CD14-positive monocyte (primary cell): ENCODE results near the gene RASGRP1. TPM values are rescaled to one million over a fixed set of nuclear protein-coding genes. Genes with fewer than 3 reads are reported as not detected.

Experiments used
- DNase-seq, 3 donors: peaks; one replicate each; pipeline ENCODE4 v3.0.0-alpha.2; 2011 to 2022
- H2AFZ ChIP-seq: 2 replicates; pipeline ENCODE4 v1.6.0; 2012; ENCODE audit warnings: mild to moderate bottlenecking, low read depth, low read length, inconsistent platforms; ENCODE audit not compliant: insufficient read depth, poor library complexity, severe bottlenecking
- H3K27ac ChIP-seq, 2 donors: 1 replicate in 1 of 2; 2 replicates in 1 of 2; pipeline ENCODE4 v1.5.1; 2012 to 2013; ENCODE audit warnings: low read length in 2 of 2, control low read depth in 1 of 2, inconsistent platforms in 1 of 2, low read depth in 1 of 2, mild to moderate bottlenecking in 1 of 2
- H3K27me3 ChIP-seq, 2 donors: one replicate each; pipeline versions ENCODE4 v1.6.0 to v1.6.1; 2011 to 2013; ENCODE audit warnings: low read length in 2 of 2; ENCODE audit not compliant: control insufficient read depth in 2 of 2, insufficient read depth in 2 of 2
- H3K36me3 ChIP-seq, 2 donors: replicated peaks in 1 of 2; 1 replicate in 1 of 2; 2 replicates in 1 of 2; pipeline versions ENCODE4 v1.5.1 to v1.6.1; 2012 to 2013; ENCODE audit warnings: low read length in 2 of 2, control low read depth in 1 of 2, inconsistent platforms in 1 of 2, mild to moderate bottlenecking in 1 of 2; ENCODE audit not compliant: insufficient read depth in 2 of 2, control insufficient read depth in 1 of 2
- H3K4me1 ChIP-seq, 2 donors: 1 replicate in 1 of 2; 2 replicates in 1 of 2; pipeline versions ENCODE4 v1.5.1 to v1.6.1; 2012 to 2013; ENCODE audit warnings: low read length in 2 of 2, control low read depth in 1 of 2, inconsistent platforms in 1 of 2, mild to moderate bottlenecking in 1 of 2, moderate library complexity in 1 of 2; ENCODE audit not compliant: insufficient read depth in 2 of 2, control insufficient read depth in 1 of 2
- H3K4me2 ChIP-seq: replicated peaks from 2 replicates; pipeline ENCODE3; 2012; ENCODE audit warnings: low read length, moderate library complexity, mild to moderate bottlenecking; ENCODE audit not compliant: poor library complexity, severe bottlenecking; ENCODE audit errors: extremely low read depth
- H3K4me3 ChIP-seq, 3 experiments: fragments of 200-600 bp in 1 of 3; sonication (generic) in 1 of 3; replicated peaks in 1 of 3; 1 replicate in 2 of 3; 2 replicates in 1 of 3; pipeline ENCODE4 v1.5.1; 2011 to 2013; ENCODE audit warnings: low read length in 3 of 3, mild to moderate bottlenecking in 3 of 3, control low read depth in 2 of 3, low read depth in 2 of 3, inconsistent platforms in 1 of 3, moderate library complexity in 1 of 3
- H3K79me2 ChIP-seq: 2 replicates; pipeline ENCODE4 v1.6.0; 2012; ENCODE audit warnings: mild to moderate bottlenecking, control low read depth, inconsistent platforms, low read length, moderate library complexity; ENCODE audit not compliant: insufficient read depth
- H3K9ac ChIP-seq: 2 replicates; pipeline ENCODE4 v1.6.0; 2017; ENCODE audit warnings: low read length, mild to moderate bottlenecking; ENCODE audit not compliant: insufficient read depth, poor library complexity, severe bottlenecking
- H3K9me3 ChIP-seq, 2 donors: replicated peaks in 1 of 2; 1 replicate in 1 of 2; 2 replicates in 1 of 2; pipeline versions ENCODE4 v1.5.1 to v1.6.1; 2012 to 2013; ENCODE audit warnings: low read length in 2 of 2, control low read depth in 1 of 2; ENCODE audit not compliant: control insufficient read depth in 1 of 2, insufficient read depth in 1 of 2
- H4K20me1 ChIP-seq: 2 replicates; pipeline ENCODE4 v1.6.0; 2012; ENCODE audit warnings: mild to moderate bottlenecking, low read length, control low read depth, moderate library complexity; ENCODE audit not compliant: insufficient read depth
- H3K27ac Mint-ChIP-seq, 7 donors: one replicate each; pipeline ENCODE4 v1.8.0; 2020; ENCODE audit warnings: mild to moderate bottlenecking in 7 of 7, mixed read lengths in 7 of 7, moderate library complexity in 6 of 7, inconsistent platforms in 2 of 7
- H3K27me3 Mint-ChIP-seq, 3 donors: one replicate each; pipeline ENCODE4 v1.8.0; 2021 to 2022; ENCODE audit warnings: low read depth in 3 of 3, mild to moderate bottlenecking in 3 of 3, mixed read lengths in 3 of 3, moderate library complexity in 3 of 3, inconsistent platforms in 1 of 3
- H3K36me3 Mint-ChIP-seq, 2 donors: one replicate each; pipeline ENCODE4 v1.8.0; 2020; ENCODE audit warnings: mixed read lengths in 2 of 2, inconsistent platforms in 1 of 2, mild to moderate bottlenecking in 1 of 2
- H3K4me1 Mint-ChIP-seq: one replicate; pipeline ENCODE4 v1.8.0; 2020; ENCODE audit warnings: mild to moderate bottlenecking, mixed read lengths
- H3K4me3 Mint-ChIP-seq, 2 donors: one replicate each; pipeline ENCODE4 v1.8.0; 2020; ENCODE audit warnings: mild to moderate bottlenecking in 2 of 2, mixed read lengths in 2 of 2, moderate library complexity in 1 of 2
- H3K9me3 Mint-ChIP-seq, 7 donors: one replicate each; pipeline ENCODE4 v1.8.0; 2020 to 2022; ENCODE audit warnings: mixed read lengths in 7 of 7, mild to moderate bottlenecking in 6 of 7, moderate library complexity in 6 of 7, inconsistent platforms in 2 of 7
- CTCF ChIP-seq: fragments of 200-600 bp; IDR thresholded peaks from one replicate; pipeline ENCODE4 v1.8.0; 2022; ENCODE audit warnings: antibody characterized with exemption, mild to moderate bottlenecking
- WGBS: methylation state at CpG from one replicate; pipeline ENCODE4 v1.1.5; 2013; ENCODE audit warnings: missing lambda C conversion rate; ENCODE audit not compliant: insufficient coverage; 5-methylcytosine and 5-hydroxymethylcytosine counted together
- intact Hi-C, 2 donors: fragments of 100-400 bp; cut with micrococcal nuclease; formaldehyde crosslinking; loops; one replicate each; pipeline versions ENCODE4 v1.15.0 to v1.15.1; 2023
- polyA plus RNA-seq, 3 donors: library from polyadenylated mRNA; depleted of rRNA in 1 of 3; unstranded in 2 of 3; stranded (reverse) in 1 of 3; fragments of 300-500 nt in 2 of 3; fragments of >200 nt in 1 of 3; fragmentation: Illumina TruSeq in 2 of 3; gene quantifications; 1 replicate in 2 of 3; 2 replicates in 1 of 3; pipeline ENCODE4 v1.2.3, GENCODE V29; 2012 to 2021

The RASGRP1 gene
- polyA plus RNA-seq, 3 donors = 0.05 to 0.38 (median 0.13) TPM

GRCh38 chr15:38476120-38476519, 88.5 kb downstream of the RASGRP1 start:
- no peaks in the 10 kb centered on the region for H3K27me3 ChIP-seq
- Mint-ChIP-seq H3K9me3 (no peaks in the 10 kb centered on the region), H3K27me3 (no peaks in the 10 kb centered on the region), H3K4me1 (peaks cover 6% of the 10 kb centered on the region), H3K27ac (peak overlapping the region in 1 of 7 donors; percentile 53), H3K4me3 (no peak overlapping the region), H3K36me3 (peaks cover 50 to 51% of the 10 kb centered on the region in 2 donors)
- peaks cover 45 to 60% of the 10 kb centered on the region in 2 donors for H3K36me3 ChIP-seq
- DNase-seq = no peak
- H4K20me1 ChIP-seq = no peaks in the 10 kb centered on the region
- H3K79me2 ChIP-seq = no peaks in the 10 kb centered on the region
- TF ChIP-seq CTCF = no peak
- WGBS = no CpG with 5 or more reads among the region's 1 CpG
- no peaks in the 10 kb centered on the region for H3K4me1 ChIP-seq
- H3K4me3 ChIP-seq = no peak overlapping the region
- intact Hi-C loops = loop anchor here in 1 of 2 donors (10.0 kb wide), 1 partner anchor 219 kb away; no protein-coding TSS in a partner anchor
- H2AFZ ChIP-seq = no peak overlapping the region
- no peak overlapping the region for H3K27ac ChIP-seq
- no peak overlapping the region for H3K9ac ChIP-seq
- no peak overlapping the region for H3K4me2 ChIP-seq
- H3K9me3 ChIP-seq = no peaks in the 10 kb centered on the region

GRCh38 chr15:38475361-38475760, 89.3 kb downstream of the RASGRP1 start:
- Histone ChIP-seq H4K20me1 (no peaks in the 10 kb centered on the region), H3K9me3 (no peaks in the 10 kb centered on the region), H3K4me3 (no peak overlapping the region), H3K36me3 (peaks cover 47 to 66% of the 10 kb centered on the region in 2 donors), H3K9ac (no peak overlapping the region), H2AFZ (no peak overlapping the region), H3K79me2 (no peaks in the 10 kb centered on the region), H3K27me3 (no peaks in the 10 kb centered on the region), H3K4me2 (no peak overlapping the region), H3K27ac (no peak overlapping the region), H3K4me1 (no peaks in the 10 kb centered on the region)
- Mint-ChIP-seq H3K27me3 (no peaks in the 10 kb centered on the region), H3K4me3 (no peak overlapping the region), H3K9me3 (no peaks in the 10 kb centered on the region), H3K36me3 (peaks cover 50 to 55% of the 10 kb centered on the region in 2 donors), H3K27ac (no peak overlapping the region), H3K4me1 (peaks cover 6% of the 10 kb centered on the region)
- no peak for DNase-seq
- no peak for TF ChIP-seq CTCF
- intact Hi-C loops = loop anchor here in 1 of 2 donors (10.0 kb wide), 1 partner anchor 219 kb away; no protein-coding TSS in a partner anchor
- WGBS = 100% methylated on average over 2 of the region's 2 CpGs
